Measurements from ENCODE around the gene POLK.

DNA sequence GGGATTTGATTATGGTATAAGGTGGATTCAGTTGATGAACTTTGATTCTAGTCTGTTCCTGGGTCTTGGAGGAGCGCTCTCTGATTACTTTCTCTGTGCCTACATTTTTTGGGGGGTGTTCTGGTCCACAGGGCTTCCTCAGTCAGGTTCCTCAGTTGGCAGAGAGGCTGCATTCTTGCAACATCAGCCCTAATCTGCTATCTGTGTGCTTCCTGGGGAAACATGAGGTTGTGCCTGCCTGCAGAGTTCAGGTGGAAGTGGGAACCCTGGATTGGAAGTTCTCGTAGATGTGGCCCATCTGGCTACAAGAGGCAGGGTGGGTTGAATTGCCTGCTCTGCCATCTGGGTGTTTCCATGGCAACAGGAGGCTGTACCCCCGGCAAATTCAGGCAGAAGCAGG is 24.5 kb downstream of the POLK start:
- TF ChIP-seq CTCF (IDR thresholded peaks at IDR 0.05) (no peak), POLR2AphosphoS5 (IDR thresholded peaks at IDR 0.05) (no peak)

Data from breast epithelium (tissue), 3 donors.